ENCODE results near the gene CSRNP3. TPM values are rescaled to one million over a fixed set of nuclear protein-coding genes. Genes with fewer than 3 reads are reported as not detected.

The CSRNP3 gene
- polyA plus RNA-seq, 2 of the 4 experiments (the other 2 are of a cell fraction) = 0.05 to 0.25 TPM

DNA sequence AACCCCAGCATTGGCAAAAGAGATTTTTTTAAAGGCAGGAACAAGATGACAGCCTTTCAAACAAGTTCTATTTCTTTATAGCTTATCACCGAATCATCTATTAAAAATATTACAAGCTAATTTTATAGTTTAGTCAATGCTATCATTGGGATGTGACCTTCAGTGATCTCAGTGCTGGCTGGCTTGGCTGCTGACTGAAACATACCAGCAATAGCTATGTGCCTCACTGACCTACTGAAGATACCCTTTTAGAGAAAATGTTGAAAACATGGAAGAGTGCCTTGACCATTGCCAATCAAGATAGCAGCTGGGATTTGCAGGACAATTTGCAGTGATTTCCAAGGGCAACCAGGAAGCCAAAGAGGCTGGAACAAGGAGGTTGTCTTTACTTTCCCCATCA is 44.0 kb downstream of the CSRNP3 start:
- H3K27ac ChIP-seq = no peak overlapping the region
- TF ChIP-seq CHD4 (IDR thresholded peaks at IDR 0.05; ENCODE audit: borderline replicate concordance) = no peak
- no peak for TF ChIP-seq EHF (CRISPR knock-in tag; IDR thresholded peaks at IDR 0.05)
- no peak for TF ChIP-seq CBX8 (IDR thresholded peaks at IDR 0.05)
- no peak for TF ChIP-seq BHLHE40 (IDR thresholded peaks at IDR 0.05; ENCODE audit: low read depth, low read length)
- no peak for TF ChIP-seq USF2 (IDR thresholded peaks at IDR 0.05)
- TF ChIP-seq HEYL (CRISPR knock-in tag; IDR thresholded peaks at IDR 0.05) = no peak
- TF ChIP-seq EP300 (IDR thresholded peaks at IDR 0.05) = no peak
- TF ChIP-seq POLR2A (IDR thresholded peaks at IDR 0.05; ENCODE audit: low read length) = no peak
- no peak for TF ChIP-seq ESRRA (IDR thresholded peaks at IDR 0.05; ENCODE audit: borderline replicate concordance, low read length)
- TF ChIP-seq, protein P1, sequence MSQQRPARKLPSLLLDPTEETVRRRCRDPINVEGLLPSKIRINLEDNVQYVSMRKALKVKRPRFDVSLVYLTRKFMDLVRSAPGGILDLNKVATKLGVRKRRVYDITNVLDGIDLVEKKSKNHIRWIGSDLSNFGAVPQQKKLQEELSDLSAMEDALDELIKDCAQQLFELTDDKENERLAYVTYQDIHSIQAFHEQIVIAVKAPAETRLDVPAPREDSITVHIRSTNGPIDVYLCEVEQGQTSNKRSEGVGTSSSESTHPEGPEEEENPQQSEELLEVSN (IDR thresholded peaks at IDR 0.05; ENCODE audit: borderline replicate concordance, low read depth) = no peak
- no peak for TF ChIP-seq HOXB5 (CRISPR knock-in tag; IDR thresholded peaks at IDR 0.05)
- TF ChIP-seq FOSB (CRISPR knock-in tag; IDR thresholded peaks at IDR 0.05) = no peak
- TF ChIP-seq HOXB13 (CRISPR knock-in tag; IDR thresholded peaks at IDR 0.05; ENCODE audit: low read depth) = no peak
- TF ChIP-seq NR3C1 (IDR thresholded peaks at IDR 0.05) = no peak
- TF ChIP-seq CTCF (IDR thresholded peaks at IDR 0.05) = no peak
- TF ChIP-seq SREBF2 (IDR thresholded peaks at IDR 0.05) = no peak
- no peak for TF ChIP-seq CBX2 (IDR thresholded peaks at IDR 0.05; ENCODE audit: borderline replicate concordance, low read depth)
- WGBS (ENCODE audit: missing lambda C conversion rate) = 30% methylated on average over 1 of the region's 1 CpG
- FAIRE-seq = no peak
- ChIA-PET CTCF (no interaction called here), POLR2A (no interaction called here)
- no peak overlapping the region for H3K4me3 ChIP-seq
- no peak for DNase-seq (ENCODE audit: low read depth in 1 of 2, low spot score in 1 of 2)
- H3K4me1 ChIP-seq = no peaks in the 10 kb centered on the region
- no peaks in the 10 kb centered on the region for H3K9me3 ChIP-seq
- H3K4me2 ChIP-seq = no peak overlapping the region
- ATAC-seq = no peak

GRCh38 chr2:165518611-165519010 is 49.1 kb downstream of the CSRNP3 start:
- no peak overlapping the region for H3K4me3 ChIP-seq
- ChIA-PET POLR2A (no interaction called here), CTCF (no interaction called here)
- H3K4me2 ChIP-seq = no peak overlapping the region
- ATAC-seq (no peak), FAIRE-seq (no peak), DNase-seq (ENCODE audit: low read depth in 1 of 2, low spot score in 1 of 2) (no peak)
- TF ChIP-seq ESRRA (IDR thresholded peaks at IDR 0.05; ENCODE audit: borderline replicate concordance, low read length) = no peak
- no peak for TF ChIP-seq ELK1 (IDR thresholded peaks at IDR 0.05; ENCODE audit: low read depth, low read length)
- no peak for TF ChIP-seq HMGXB4 (CRISPR knock-in tag; IDR thresholded peaks at IDR 0.05; ENCODE audit: borderline replicate concordance)
- no peak for TF ChIP-seq JUNB (IDR thresholded peaks at IDR 0.05)
- TF ChIP-seq CBX8 (IDR thresholded peaks at IDR 0.05) = no peak
- TF ChIP-seq, protein P2, sequence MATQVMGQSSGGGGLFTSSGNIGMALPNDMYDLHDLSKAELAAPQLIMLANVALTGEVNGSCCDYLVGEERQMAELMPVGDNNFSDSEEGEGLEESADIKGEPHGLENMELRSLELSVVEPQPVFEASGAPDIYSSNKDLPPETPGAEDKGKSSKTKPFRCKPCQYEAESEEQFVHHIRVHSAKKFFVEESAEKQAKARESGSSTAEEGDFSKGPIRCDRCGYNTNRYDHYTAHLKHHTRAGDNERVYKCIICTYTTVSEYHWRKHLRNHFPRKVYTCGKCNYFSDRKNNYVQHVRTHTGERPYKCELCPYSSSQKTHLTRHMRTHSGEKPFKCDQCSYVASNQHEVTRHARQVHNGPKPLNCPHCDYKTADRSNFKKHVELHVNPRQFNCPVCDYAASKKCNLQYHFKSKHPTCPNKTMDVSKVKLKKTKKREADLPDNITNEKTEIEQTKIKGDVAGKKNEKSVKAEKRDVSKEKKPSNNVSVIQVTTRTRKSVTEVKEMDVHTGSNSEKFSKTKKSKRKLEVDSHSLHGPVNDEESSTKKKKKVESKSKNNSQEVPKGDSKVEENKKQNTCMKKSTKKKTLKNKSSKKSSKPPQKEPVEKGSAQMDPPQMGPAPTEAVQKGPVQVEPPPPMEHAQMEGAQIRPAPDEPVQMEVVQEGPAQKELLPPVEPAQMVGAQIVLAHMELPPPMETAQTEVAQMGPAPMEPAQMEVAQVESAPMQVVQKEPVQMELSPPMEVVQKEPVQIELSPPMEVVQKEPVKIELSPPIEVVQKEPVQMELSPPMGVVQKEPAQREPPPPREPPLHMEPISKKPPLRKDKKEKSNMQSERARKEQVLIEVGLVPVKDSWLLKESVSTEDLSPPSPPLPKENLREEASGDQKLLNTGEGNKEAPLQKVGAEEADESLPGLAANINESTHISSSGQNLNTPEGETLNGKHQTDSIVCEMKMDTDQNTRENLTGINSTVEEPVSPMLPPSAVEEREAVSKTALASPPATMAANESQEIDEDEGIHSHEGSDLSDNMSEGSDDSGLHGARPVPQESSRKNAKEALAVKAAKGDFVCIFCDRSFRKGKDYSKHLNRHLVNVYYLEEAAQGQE (IDR thresholded peaks at IDR 0.05) = no peak
- no peak for TF ChIP-seq EP300 (IDR thresholded peaks at IDR 0.05)
- no peak for TF ChIP-seq TP53 (CRISPR knock-in tag; IDR thresholded peaks at IDR 0.05)
- TF ChIP-seq, protein P3, sequence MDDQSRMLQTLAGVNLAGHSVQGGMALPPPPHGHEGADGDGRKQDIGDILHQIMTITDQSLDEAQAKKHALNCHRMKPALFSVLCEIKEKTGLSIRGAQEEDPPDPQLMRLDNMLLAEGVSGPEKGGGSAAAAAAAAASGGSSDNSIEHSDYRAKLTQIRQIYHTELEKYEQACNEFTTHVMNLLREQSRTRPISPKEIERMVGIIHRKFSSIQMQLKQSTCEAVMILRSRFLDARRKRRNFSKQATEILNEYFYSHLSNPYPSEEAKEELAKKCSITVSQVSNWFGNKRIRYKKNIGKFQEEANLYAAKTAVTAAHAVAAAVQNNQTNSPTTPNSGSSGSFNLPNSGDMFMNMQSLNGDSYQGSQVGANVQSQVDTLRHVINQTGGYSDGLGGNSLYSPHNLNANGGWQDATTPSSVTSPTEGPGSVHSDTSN (IDR thresholded peaks at IDR 0.05) = no peak
- TF ChIP-seq, protein P4, sequence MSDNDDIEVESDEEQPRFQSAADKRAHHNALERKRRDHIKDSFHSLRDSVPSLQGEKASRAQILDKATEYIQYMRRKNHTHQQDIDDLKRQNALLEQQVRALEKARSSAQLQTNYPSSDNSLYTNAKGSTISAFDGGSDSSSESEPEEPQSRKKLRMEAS (IDR thresholded peaks at IDR 0.05) = no peak
- TF ChIP-seq ZC3H11A (IDR thresholded peaks at IDR 0.05) = no peak
- no peak for TF ChIP-seq ZFP36 (IDR thresholded peaks at IDR 0.05; ENCODE audit: borderline replicate concordance, partially characterized antibody)
- no peaks in the 10 kb centered on the region for H3K4me1 ChIP-seq
- no peak overlapping the region for H3K27ac ChIP-seq
- no peaks in the 10 kb centered on the region for H3K9me3 ChIP-seq
